GM19240 (cell line): Measurements from ENCODE around the gene KCTD19.

ENCODE experiments used
- DNase-seq: peaks from one replicate; pipeline ENCODE4 v3.0.0; 2011; ENCODE audit warnings: low spot score; ENCODE audit not compliant: insufficient read length

The KCTD19 gene

DNA sequence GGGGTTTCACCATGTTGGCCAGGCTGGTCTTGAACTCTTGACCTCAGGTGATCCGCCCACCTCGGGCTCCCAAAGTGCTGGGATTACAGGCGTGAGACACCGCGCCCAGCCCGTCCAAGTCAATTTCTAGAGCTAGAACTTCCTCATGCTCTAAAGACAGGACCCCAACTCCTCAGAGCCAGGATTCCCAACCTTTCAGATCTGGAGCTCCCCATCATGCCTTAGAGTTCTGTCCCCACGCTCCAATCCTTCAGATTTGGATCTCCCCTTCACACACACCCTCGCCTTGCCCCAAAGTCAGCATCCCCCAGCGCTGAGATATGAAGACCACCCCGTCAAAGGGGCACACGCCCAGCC is 448 bp downstream of the KCTD19 start:
- no peak for DNase-seq

GRCh38 chr16:67317853-67318252 is 8.7 kb downstream of the KCTD19 start:
- DNase-seq: no peak

GRCh38 chr16:67312719-67313118 is 13.8 kb downstream of the KCTD19 start:
- DNase-seq: no peak

GRCh38 chr16:67311607-67312488 is 14.7 kb downstream of the KCTD19 start:
- peak; percentile 64 for DNase-seq

GRCh38 chr16:67310561-67310960 is 16.0 kb downstream of the KCTD19 start:
- DNase-seq: no peak

DNA sequence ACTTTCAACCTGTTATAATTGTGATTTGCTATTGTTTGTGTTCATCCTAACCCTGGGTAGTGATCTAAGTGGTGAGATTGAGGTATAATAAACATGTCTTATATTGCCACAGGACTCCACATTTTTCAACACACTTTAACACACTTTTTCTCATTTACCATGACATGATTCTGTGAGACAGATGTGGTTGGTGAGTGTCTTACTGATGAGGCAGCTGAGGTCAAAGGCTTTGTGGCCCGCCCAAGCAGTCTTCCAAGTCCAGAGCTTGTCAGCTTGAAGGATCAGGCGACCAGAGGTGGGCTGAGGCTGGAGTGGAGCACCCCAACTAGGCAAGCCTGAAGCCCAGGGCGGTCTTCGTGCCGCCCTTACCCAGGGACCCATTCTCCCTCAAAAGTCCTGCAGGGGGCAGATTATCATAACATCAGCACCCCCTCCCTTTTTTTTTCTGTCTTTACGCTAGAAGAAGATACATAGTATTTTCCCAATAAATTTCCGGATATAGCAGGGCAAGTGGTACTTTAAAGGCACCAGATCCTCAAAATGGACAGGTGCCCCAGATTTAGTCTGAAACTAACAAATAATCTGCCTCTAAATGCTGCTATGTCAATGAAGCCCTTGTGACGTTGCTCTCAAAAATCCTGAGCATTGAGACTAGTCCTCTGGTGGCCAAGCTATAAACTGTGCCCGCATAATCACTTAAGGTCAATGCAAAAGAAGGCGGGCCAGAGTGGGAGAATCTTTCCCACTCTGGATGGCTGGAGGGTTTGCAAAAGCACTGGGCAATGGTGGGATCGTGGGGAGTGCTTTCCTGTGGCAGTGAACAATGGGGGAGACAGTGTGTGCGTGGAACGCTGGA is 21.1 kb downstream of the KCTD19 start:
- DNase-seq: no peak

DNA sequence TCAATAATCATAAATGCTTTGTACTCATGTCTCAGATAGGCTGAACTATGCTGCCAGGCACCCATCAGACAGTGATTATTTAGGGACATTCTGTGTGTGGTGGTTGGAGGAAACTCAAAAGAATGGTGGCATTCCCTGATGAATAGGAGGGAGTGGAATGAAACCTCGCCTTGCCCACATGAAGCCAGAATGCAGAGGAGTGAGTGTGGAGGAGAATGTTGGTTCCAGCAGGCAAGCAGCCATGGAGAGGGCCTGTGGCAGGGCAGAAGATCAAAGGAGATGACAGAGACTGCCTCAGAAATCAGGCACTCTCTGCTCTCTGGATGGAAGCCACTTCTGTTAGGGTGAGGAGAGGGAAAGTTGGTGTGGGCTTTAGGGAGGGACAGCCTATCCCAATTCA is 22.5 kb downstream of the KCTD19 start:
- DNase-seq: no peak

DNA sequence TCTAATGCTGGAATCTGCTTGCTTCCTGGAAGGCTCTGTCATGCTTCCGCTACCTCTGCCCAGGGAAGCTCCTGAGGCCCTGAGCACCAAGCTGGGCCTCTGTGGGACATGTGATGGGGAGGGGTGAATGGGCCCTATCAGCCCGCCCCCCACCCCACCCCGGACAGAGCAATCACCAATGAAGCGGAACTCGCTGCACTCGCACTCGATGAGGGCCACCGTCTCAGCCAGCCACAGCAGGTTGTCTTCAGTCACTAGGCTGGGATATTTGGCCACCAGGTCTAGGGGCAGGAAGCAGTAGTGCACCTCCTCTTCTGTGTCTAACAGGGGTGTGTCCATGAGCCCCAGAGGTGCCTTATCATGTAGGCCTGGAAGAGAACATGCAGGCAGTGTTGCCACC is 23.6 kb downstream of the KCTD19 start:
- DNase-seq: no peak

DNA sequence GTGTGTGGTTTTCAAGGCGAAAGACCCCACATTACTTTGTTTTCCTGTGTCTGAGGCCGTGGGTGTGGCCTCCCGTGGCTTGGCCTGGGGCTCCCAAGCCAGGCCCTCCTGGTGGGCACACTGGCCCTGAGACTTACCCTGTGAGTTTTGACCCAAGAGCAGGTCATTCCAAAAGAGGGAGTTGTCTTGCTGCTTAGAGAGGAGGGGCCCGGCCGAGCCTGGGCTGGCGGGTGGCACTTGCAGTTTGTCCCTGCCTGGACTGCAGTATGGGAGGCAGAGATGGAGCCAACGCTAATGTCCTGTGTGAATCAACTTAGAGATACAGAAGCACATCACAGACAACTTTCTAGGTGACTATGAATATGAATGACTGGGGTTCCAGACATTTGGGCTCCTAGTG is 24.5 kb downstream of the KCTD19 start:
- no peak for DNase-seq

DNA sequence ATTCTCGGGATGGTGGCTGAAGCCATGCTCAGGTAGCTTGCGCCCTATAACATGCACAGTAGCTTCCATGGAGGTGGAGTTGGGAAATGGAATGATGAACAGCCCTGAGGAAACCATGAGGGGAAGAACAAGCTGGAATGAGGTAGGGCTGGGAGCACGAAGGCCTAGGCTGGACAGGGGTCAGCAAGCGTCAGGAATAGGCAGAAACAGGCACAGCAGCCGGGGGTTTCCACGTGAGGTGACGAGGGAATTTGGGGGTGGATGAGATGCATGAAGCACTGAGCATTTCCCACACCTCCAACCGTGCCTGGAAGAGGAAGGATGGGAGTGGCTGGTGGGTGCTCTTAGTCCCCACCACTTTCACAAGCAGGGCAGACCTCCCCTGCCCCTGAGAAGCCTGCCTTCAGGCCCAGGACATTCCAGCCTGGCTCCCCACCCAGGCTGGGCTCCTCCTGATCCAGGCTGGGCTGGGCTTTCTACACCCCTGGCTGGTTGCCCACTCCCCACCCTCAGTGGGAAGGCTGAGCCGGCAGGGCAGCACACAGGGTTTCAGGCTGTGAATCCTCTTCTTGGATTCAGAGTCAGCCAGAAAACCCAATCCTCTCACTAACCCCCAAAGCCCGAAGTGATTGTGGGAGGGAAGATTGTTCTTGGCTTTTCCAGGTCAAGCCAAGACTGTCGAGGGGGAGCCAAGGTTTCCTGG is 25.3 kb downstream of the KCTD19 start:
- DNase-seq: no peak

DNA sequence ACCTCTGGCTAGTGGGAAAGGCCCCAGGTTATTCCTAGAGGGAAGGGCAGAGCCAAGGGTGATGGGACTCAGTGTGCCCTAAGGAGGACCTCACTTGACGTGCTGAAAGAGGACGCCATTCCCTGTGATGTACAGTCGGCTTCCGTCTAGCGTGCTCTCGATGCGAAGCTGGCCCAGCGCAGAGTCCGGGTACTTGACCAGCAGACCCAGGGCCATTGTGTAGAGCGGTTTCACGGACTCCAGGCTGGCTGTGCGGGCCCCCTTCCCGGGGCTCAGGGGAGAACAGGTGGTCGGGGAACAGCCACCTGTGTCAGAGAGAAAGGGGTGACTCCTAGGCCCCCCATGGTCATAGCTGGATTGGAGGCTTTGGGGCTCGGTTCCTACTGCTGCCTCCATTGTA is 27.3 kb downstream of the KCTD19 start:
- DNase-seq: no peak

DNA sequence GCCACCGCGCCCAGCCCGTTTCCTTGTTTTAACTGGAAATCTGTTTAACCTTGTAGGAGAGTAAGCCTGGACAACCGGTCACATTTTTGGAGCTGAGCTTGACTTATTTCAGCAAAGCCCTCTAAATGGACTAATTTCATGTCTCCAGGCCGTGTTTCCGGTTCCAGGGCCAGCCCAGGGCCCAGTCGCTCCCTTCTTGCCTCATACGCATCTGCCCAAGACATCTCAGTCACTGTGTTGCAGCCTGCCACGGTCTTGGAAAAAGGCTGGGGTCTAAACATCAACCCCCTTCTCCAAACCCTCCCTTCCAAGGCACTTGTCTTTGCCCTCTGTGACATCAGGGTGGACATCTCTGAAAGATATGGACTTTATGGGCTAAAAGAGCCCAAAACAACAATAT is 28.3 kb downstream of the KCTD19 start:
- no peak for DNase-seq

DNA sequence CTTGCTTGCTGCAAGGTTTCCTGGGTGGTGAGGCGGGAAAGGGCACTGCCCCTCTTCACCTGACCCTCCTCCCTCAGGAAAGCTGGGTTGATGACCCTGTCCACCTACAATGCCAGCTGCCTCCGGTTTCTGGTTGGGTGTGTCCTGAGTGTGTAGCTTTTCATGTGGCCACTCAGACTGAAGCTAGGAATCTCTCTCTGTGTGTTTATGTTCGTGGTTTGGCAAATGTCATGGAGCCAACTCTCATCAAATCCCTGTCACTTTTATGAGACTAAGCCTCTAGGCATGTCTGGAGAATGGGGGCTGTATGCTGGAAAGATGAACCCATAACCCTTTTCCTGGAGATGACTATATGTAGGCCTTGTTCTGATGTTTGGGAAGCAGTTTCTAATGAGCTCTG is 30.1 kb downstream of the KCTD19 start:
- no peak for DNase-seq

- DNase-seq: no peak
Measured at GRCh38 chr16:67294938-67295361, 31.6 kb downstream of the KCTD19 start.

- DNase-seq: no peak
Measured at GRCh38 chr16:67294171-67294757, 32.3 kb downstream of the KCTD19 start.

- DNase-seq: no peak
Measured at GRCh38 chr16:67291461-67291860, 35.1 kb downstream of the KCTD19 start.

DNA sequence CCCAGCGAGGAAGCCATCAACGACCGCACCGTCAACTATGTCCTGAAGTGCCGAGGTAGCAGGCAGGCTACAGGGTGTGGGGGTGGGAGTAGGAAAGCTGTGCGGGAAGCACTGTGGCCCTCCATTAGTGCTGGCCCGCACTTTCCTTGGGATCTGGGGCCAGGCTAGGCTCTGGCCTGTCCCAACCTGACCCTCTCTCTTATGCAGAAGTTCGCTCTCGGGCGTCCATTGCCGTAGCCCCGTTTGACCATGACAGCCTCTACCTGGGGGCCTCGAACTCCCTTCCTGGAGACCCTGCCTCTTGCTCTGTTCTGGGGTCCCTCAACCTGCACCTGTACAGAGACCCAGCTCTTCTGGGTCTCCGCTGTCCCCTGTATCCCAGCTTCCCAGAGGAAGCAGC is 38.6 kb downstream of the KCTD19 start:
- DNase-seq: no peak

DNA sequence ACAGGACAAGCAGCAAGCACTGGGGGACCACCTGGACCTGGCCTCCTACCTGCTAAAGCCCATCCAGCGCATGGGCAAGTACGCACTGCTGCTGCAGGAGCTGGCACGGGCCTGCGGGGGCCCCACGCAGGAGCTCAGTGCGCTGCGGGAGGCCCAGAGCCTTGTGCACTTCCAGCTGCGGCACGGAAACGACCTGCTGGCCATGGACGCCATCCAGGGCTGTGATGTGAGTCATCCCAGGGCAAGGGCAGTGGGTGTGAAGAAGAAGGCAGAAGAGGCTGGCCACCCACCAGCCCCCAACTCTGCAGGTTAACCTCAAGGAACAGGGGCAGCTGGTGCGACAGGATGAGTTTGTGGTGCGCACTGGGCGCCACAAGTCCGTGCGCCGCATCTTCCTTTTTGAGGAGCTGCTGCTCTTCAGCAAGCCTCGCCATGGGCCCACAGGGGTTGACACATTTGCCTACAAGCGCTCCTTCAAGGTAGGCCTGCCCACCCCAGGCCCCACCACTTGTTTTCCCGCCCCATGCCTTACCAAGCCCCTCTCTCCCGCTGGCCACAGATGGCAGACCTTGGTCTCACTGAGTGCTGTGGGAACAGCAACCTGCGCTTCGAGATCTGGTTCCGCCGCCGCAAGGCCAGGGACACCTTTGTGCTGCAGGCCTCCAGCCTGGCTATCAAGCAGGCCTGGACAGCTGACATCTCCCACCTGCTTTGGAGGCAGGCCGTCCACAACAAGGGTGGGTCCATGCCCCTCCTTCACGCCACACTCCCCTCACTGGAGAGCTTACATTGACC is 39.9 kb downstream of the KCTD19 start:
- DNase-seq: no peak

DNA sequence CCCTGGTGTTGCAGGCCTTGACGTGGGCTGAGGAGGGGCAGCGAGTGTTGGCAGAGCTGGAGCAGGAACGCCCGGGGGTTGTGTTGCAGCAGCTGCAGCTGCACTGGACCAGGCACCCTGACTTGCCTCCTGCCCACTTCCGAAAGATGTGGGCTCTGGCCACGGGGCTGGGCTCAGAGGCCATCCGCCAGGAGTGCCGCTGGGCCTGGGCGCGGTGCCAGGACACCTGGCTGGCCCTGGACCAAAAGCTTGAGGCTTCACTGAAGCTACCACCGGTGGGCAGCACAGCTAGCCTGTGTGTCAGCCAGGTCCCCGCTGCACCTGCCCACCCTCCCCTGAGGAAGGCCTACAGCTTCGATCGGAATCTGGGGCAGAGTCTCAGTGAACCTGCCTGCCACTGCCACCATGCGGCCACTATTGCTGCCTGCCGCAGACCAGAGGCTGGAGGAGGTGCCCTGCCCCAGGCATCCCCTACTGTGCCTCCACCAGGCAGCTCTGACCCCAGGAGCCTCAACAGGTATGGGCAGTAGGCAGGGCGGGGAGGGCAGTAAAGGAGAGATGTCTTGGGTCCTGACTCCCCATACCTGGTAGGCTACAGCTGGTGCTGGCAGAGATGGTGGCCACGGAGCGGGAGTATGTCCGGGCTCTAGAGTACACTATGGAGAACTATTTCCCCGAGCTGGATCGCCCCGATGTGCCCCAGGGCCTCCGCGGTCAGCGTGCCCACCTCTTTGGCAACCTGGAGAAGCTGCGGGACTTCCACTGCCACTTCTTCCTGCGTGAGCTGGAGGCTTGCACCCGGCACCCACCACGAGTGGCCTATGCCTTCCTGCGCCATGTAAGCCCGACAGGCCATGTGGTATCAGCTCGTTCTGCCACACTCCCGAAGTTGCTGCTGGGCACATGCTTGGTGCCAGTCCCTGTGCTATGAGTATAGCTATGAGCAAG is 41.6 kb downstream of the KCTD19 start:
- DNase-seq: no peak
